ENCODE results near the gene ARHGEF28.

ARHGEF28 gene

DNA sequence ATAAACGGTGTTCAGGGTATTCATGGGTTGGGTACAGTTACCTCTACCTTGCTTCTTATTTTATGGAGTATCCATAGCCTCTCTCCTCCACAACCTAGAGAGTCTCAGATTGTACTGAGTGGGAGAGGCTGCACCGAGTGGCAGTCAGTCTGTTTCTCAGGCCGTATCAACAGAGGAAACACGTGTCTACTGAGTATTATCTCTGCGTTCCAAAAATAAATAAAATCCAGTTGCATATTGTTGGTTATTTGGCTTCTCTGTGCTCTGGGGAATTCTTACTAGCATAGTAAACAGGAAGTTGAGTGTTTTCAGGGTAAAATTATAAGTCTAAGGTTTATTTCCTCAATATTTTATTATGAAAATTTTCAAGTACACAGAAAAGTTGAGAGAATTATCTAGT lies 231.0 kb downstream of the ARHGEF28 start:
- Histone ChIP-seq H3K4me1 (no peaks in the 10 kb centered on the region), H3K9me3 (no peaks in the 10 kb centered on the region), H3K4me3 (ENCODE audit: low read depth, low read length) (no peak overlapping the region), H3K36me3 (peaks cover 49% of the 10 kb centered on the region), H3K27me3 (no peaks in the 10 kb centered on the region)
- DNase-seq, result no peak
- TF ChIP-seq CTCF (IDR thresholded peaks at IDR 0.05; ENCODE audit: low read depth, low read length), result no peak

- no peak overlapping the region for H3K4me3 ChIP-seq (ENCODE audit: low read depth, low read length)
- no peaks in the 10 kb centered on the region for H3K9me3 ChIP-seq
- no peak for DNase-seq
- peaks cover 45% of the 10 kb centered on the region for H3K36me3 ChIP-seq
- no peak for TF ChIP-seq CTCF (IDR thresholded peaks at IDR 0.05; ENCODE audit: low read depth, low read length)
- no peaks in the 10 kb centered on the region for H3K4me1 ChIP-seq
- no peaks in the 10 kb centered on the region for H3K27me3 ChIP-seq
These were observed 231.4 kb downstream of the ARHGEF28 start for GRCh38 chr5:73857446-73857845.

GRCh38 chr5:73858054-73858453 lies 232.1 kb downstream of the ARHGEF28 start:
- Histone ChIP-seq H3K4me1 (no peaks in the 10 kb centered on the region), H3K27me3 (no peaks in the 10 kb centered on the region), H3K9me3 (no peaks in the 10 kb centered on the region), H3K36me3 (peaks cover 46% of the 10 kb centered on the region), H3K4me3 (ENCODE audit: low read depth, low read length) (no peak overlapping the region)
- DNase-seq, result no peak
- TF ChIP-seq CTCF (IDR thresholded peaks at IDR 0.05; ENCODE audit: low read depth, low read length), result no peak

GRCh38 chr5:73858776-73859175 lies 232.8 kb downstream of the ARHGEF28 start:
- H3K4me1 ChIP-seq, result no peaks in the 10 kb centered on the region
- no peaks in the 10 kb centered on the region for H3K27me3 ChIP-seq
- no peak for TF ChIP-seq CTCF (IDR thresholded peaks at IDR 0.05; ENCODE audit: low read depth, low read length)
- peaks cover 52% of the 10 kb centered on the region for H3K36me3 ChIP-seq
- no peak for DNase-seq
- H3K9me3 ChIP-seq, result no peaks in the 10 kb centered on the region
- no peak overlapping the region for H3K4me3 ChIP-seq (ENCODE audit: low read depth, low read length)

- H3K9me3 ChIP-seq, result no peaks in the 10 kb centered on the region
- H3K36me3 ChIP-seq, result peaks cover 45% of the 10 kb centered on the region
- TF ChIP-seq CTCF (IDR thresholded peaks at IDR 0.05; ENCODE audit: low read depth, low read length), result no peak
- DNase-seq, result no peak
- H3K4me3 ChIP-seq (ENCODE audit: low read depth, low read length), result no peak overlapping the region
- H3K27me3 ChIP-seq, result no peaks in the 10 kb centered on the region
- no peaks in the 10 kb centered on the region for H3K4me1 ChIP-seq
These were observed 233.7 kb downstream of the ARHGEF28 start for GRCh38 chr5:73859696-73860095.

GRCh38 chr5:73861313-73861988 lies 235.5 kb downstream of the ARHGEF28 start:
- peaks cover 49% of the 10 kb centered on the region for H3K36me3 ChIP-seq
- DNase-seq, result no peak
- no peaks in the 10 kb centered on the region for H3K9me3 ChIP-seq
- H3K4me3 ChIP-seq (ENCODE audit: low read depth, low read length), result no peak overlapping the region
- no peaks in the 10 kb centered on the region for H3K27me3 ChIP-seq
- no peaks in the 10 kb centered on the region for H3K4me1 ChIP-seq
- no peak for TF ChIP-seq CTCF (IDR thresholded peaks at IDR 0.05; ENCODE audit: low read depth, low read length)

Measured in BE2C (cell line).